Brain pericyte (primary cell): Measurements from ENCODE around the gene NPBWR2.

Experiments
- DNase-seq: peaks from one replicate; pipeline ENCODE4 v3.0.0-alpha.2; 2012; ENCODE audit warnings: low read depth, low spot score

NPBWR2 gene

DNA sequence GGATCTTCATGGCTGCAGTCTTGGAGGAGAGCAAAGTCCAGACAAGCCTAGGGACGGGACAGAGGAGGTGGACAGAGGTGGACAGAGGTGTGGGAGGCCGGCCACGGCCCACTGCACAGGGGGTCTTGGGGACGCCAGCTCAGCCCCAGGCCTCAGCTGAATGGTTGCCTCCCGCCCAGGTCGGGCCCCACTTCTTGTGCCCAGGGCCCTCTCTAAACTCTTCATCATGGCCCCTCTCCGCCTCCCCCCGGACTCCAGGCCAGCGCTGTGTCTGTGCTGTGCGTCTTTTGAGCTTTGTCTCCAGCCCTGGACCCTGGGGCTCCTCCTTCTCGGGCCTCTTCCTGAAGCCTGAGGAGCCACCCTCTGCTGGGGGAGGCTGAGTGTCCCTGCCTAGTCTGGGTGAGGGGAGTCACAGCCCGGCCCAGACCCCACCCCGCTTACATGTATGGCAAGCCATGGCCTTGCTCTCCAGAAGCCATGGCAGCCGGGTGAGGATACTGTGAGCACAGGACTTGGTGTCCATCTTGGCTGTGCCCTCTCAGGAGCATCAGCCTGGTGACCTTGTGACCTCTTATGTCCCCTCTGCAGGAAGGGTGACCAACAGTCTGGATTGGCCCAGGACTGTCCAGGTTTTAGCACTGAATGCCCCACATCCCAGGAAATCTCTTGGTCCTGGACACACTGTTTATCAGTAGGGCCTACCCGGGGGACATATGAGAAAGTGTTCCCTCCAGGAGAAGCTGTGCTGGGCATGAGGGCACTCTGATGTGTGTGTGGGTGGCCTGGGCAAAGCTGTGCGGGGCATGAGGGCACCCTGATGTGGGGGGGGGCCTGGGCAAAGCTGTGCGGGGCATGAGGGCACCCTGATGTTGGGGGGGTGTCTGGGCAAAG, 9.4 kb upstream of the NPBWR2 start:
- no peak for DNase-seq

DNA sequence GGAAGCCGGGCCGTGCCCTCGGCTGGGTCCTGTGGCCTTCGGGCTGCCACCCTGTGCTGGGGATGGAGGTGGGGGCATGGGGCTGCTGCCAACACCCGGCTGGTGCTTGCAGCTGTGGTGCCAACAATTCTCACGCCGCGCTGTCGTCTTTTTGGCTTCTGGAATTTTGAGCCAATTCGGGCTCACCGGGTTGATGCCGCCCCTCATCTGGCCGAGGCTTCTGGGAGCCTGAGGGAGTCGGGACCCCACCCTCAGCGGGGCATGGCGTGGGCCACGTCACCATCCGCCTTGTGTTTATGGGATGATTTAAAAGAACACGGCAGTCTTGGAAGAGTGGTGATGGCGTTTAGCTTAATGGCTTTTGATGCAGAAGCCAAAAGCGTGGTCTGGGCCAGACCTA, 8.7 kb upstream of the NPBWR2 start:
- no peak for DNase-seq

DNA sequence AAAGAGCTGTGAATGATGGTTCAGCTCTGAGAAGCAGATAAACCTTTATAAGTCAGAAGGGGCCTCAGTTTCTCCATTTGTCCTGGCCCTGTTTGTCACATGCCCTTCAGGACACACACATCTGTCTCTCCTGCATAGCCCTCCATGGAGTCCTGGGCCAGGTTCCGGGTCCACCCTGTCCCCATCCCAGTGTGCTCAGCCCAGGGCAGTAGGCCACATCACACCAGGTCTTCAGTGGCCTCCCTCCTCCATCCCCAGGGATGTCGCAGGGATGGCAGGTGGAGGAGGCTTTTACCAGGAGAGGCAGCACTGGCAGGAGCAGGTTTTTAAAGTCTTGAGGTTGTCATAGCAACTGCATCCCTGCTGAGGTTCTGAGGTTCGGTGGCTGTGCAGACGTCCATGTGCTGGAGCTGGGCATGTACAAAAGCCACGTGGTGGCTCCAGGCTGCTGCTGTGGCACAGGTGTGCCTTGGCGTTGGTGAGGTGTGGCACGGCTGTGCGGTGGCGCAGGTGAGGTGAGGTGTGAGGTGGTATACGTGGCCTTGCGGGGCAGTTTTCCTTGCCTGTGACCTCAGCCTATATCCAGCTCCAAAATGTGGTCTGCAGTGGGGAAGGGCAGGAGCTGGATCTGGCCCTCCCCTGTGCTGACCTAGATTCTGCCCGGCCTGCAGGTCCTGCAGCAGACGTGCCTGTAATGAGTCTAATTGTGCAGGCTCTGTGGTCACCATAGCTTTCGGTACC, 8.0 kb upstream of the NPBWR2 start:
- no peak for DNase-seq

DNA sequence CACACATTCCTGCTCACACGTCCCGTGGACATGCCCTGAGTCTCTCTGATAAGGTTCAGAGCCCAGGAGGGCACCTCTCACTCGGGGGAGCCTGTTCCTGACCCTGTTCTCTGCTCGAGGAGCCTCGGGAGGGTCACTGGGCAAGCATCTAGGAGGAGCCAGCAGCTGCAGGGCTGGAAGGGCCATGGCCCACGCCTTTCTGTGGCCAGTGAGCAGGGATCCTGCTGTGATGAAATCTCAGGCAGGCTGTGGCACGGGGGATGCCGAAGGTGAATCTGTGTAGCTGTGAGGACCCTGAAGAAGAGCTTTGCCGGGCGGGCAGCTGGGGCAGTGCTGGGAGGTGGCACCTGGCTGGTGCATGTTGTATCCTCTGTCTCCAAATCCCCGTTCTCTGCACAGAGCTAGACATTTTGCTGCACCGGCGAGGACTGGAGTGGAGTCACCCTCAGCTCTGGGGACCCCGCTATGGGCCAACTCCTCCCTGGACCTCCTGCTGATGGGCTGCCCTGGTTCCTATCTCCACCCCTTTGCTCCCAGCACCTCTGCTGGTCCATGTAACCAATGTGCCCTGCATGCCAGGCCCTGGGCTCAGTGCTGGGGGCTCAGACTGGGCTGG, 7.1 kb upstream of the NPBWR2 start:
- no peak for DNase-seq

DNA sequence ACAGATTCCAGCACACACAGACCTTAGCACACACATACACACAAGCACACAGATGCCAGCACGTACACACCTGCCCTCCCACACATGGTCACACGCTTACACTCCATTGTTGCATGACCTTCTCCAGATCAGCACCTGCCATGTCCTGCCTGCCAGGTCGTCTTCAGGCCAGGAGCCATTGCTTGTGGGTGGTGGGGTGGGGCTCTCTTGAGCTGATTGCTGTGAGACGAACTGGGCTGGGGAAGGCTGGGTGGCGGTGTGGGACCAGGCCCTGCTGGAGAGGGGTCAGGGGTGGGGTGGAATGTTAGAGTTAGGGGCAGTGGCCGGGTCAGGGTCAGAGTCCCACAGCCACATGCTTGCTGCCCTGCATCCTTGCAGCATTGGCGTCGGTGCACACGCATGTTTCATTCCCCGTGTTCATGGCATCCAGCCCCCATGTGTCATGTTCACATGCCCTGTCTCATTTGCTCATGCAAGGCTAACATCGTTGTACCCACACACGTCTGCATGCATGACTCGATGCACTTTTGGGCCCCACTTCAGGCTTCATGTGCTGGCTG, 6.5 kb upstream of the NPBWR2 start:
- no peak for DNase-seq

DNA sequence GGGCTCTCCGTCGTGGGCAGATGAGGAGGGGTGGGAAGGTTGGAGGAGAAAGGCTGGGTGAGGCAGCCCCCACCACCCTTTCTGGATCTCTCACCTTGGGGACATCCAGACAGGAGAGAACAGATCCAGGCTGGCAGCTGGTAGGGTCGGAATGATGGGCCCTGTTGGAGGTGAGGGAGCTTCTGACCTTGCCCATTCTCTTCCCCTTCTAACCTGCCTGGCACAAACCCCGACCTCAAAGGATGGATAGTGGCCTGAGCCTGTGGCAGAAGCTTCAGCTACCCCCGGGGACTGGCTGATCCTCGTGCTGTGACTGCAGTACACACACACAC, 6.0 kb upstream of the NPBWR2 start:
- DNase-seq: no peak

DNA sequence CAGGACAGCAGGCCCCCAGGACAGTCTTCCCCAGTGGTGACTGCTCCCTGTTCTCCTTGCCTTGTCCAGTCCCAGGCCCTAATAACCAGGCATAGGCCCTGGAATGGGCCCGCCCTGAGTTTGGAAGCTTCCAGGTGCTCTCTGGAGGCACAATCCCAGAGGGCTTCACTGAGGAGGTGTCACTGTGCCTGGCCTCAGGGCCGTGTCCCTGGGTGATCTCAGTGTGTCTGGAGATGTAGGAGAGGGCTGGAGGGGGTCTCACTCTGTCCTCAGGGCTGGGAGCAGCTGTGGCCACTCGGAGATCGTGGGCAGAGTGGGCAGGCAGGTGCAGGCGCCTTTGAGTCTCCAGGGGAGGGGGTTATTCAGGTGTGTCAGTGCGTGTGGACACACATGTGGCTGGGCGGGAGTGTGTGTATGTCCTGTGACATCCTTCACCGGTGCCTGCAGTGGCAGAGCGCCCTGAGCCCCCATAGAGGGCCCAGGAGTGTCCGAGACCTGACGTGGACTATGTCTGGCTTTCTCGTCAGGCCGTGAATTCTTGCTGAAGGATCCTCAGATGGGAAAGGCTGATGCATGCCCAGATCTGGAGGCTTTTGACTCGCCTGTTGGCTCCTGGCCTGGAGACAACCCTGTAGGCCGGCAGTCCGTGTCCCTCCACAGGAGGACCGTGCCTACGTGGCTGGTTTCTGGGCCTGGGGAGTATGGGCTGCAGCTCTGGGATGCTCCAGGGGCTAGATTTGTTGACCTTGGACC, 5.5 kb upstream of the NPBWR2 start:
- no peak for DNase-seq

DNA sequence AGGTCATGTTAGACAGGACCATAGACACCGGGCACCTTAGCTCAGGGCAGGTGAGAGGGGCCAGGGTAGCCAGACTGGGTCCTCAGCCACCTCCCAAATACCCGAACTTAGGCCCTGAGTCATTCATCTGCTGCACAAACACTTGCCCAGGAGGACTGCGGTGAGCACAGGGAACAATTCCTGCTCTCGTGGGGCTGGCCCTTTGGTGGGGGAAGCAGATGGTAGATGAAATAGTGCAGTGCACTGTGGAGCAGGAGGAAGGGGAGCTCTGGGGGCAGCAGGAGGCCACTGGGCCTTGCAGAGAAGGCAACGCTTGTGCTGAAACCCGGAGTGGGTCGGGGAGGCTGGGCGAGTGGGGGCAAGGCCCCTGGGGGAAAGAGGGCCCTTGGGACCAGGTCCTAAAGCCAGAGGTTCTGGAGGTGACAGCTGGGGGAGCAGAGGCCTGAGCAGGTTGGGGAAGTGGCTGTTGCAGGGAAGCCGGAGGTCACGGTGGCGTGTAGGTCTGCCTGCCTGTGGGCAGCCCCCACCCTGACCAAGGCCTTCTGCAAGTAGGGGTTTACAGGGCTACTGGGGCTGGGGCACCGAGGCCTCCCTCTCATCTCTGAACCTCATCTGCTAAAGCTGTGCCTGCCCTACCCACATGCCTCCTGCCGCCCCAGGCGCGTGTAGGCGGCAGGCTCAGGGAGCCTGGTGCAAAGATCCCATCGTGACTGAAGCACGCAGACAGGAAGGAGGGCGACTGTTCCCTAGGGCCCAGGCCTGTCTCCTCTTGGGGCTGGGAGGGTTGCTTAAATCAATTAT, 4.7 kb upstream of the NPBWR2 start:
- no peak for DNase-seq

DNA sequence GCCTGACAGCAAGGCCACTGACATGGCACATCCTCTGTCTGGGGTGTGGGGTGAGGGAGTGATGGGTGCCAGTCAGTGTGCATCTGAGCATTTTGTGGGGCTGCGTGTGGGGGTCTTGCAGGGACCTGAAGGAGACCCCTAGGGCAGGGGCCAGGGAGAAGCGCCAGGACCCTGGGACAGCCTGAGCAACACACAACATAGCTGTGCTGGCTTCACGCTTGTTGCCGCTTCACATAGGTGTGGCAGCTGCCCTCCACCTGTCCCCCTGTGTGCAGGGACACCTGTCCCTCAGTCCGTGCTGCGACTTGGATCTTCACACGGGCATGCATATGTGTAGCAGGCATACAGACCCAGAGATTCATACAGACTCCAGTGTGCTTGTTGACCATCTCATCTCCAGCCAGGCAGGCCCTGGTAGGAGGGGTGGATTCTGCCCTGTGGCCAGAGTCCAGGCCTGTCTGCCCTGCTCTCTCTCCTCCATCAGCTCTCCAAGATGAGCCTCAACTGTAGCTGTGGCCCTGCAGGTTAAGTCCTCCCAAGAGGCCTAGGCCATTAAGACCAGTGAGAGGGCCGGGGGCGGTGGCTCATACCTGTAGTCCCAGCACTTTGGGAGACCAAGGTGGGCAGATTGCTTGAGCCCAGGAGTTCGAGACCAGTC, 3.2 kb upstream of the NPBWR2 start:
- DNase-seq: no peak

DNA sequence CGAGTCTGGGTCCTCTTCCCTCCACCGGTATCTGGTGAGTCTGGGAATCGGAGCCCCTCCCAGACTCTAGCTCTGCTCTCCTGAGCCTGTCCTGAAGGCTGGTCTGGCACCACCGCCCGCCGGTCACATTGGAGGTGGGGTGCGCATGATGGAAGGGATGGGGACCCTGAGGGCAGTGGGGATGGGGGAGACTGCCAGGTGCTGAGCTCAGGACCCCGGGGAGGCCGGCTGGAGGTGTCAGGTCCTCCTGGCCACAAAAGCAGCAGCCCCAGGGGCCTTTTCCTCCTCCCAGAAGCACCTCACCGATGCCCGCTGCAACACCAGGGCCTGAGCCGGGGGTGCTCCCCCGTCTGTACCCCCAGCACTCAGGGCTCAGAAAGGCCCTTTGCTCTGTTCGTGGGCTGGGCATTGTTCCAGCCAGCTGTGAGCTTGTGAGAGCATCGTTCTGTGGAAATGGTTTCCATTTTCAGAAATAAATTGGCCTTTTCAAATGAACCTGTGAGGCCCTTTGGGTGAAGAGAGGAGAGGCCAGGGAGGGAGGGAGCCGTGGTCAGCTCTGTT, 2.5 kb upstream of the NPBWR2 start:
- no peak for DNase-seq

DNA sequence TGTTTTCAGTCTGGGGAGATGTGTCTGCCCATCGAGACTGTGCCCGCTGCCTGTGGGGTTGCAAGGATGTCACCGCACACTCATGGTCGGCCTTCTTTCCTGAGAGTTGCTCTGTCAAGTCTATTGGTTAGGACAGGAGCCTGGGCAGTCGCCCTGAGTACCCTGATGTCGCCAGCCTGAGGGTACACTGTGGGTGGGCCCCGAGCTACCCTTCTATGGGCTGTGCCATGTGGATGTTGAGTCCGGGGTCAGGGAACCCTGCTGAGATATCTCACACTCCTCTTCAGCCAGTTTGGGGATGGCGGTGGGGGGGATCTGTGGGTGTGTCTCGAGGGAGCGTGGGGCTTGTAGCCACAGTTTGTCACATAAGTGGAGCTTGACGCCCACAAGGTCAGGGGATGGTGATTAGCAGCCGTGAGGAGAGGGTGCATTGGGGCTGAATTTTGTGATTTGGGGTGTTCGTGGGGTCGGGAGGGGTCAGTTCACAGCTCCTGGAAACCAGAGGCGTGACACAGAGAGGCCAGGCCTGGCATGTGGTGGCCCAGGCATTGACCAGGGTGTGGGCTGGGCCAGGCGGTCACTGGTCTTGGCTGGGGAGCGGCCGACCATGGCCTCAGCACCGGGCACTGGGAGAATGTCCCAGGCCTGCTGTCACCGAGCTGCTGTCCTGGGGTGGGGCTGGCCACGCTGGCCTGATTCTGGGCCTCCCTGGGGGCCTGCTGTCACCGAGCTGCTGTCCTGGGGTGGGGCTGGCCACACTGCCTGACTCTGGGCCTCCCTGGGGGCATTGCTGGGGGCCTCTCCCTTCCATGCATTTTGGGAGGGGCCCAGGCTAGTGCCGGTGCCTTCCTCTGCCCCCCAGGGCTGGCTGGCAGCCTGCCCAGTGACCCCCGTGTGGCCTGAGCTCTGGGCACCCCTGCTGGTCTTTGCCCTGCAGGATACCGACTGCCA, 1.6 kb upstream of the NPBWR2 start:
- DNase-seq: no peak

DNA sequence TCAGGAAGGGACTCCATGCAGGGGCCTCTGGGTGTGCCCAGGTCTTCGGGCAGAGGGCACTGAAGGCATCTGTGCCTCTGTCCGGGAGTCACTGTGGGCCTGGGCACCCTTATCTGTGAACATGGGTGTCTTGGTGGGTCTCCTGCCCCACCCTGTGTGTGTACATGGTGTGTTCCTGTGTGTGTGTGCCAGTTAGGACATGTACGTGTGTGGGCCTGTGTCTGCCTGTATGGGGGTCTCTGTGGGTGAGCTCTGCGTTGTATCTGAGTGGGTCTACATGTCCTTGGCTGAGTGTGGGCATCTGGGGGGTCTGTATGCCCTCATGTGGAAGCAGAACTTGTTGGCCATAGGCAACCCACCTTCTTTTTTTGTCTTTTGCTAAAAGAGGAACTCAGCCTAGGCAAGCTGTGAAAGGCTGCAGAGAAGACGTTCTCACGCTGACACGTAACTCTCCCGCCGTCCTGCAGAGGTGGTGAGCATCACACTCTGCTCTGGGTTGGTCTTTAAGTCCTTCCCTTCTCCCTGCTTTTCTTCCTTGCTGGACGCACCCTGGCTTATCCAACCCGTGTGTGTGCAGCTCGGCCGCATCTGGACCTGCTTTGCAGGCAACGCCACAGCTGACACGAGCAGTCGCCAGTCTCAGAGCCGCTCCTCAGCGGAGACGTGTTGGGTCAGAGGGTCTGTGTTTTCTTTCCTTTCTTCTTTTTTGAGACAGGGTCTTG, 532 bp upstream of the NPBWR2 start:
- no peak for DNase-seq

DNA sequence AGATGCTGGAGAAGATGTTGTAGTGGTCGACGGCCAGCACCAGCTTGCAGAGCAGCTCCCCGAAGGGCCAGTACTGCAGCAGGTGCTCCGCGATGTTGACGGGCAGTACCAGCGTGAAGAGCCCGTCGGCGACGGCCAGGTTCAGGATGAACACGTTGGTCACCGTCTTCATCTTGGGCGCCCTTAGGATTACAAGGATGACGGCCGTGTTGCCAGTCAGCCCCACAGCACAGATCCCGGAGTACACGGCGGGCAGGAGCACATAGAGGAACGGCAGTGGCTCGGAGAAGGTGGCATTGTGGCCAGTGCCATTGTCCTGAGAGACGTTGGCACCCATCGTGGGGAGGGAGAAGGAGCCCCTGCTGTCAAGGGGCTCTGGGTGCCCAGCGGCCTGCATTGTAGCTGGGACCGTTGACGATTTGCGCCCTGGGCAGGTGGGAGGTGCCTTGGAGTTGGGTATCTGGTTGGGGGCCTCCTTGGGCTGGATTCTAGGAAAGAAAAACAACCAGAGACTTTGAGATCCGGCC, 867 bp downstream of the NPBWR2 start:
- DNase-seq: no peak

DNA sequence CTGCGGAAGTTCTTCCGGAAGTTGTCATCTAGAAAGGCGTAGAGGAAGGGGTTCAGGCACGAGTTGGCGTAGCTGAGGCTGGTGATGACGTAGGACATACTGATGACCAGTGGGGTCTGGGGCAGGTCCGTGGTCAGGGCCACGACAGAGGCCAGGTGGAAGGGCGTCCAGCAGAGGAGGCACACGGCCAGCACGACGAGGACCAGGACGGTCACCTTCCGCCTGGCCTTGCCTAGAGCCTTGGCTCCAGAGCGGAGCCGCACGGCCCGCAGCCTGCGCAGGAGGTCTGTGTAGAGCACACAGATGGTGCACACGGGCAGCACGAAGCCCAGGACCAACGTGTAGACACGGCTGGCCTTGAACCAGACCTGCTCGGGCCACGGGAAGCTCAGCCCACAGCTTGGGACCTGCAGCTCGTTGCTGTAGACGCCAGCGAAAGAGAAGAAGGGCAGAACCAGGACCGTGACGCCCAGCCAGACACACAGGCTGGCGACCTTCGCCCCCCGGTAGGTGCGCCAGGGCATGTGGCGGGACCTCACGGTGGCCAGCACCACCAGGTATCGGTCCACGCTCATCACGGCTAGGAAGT, 1.4 kb downstream of the NPBWR2 start:
- DNase-seq: no peak

DNA sequence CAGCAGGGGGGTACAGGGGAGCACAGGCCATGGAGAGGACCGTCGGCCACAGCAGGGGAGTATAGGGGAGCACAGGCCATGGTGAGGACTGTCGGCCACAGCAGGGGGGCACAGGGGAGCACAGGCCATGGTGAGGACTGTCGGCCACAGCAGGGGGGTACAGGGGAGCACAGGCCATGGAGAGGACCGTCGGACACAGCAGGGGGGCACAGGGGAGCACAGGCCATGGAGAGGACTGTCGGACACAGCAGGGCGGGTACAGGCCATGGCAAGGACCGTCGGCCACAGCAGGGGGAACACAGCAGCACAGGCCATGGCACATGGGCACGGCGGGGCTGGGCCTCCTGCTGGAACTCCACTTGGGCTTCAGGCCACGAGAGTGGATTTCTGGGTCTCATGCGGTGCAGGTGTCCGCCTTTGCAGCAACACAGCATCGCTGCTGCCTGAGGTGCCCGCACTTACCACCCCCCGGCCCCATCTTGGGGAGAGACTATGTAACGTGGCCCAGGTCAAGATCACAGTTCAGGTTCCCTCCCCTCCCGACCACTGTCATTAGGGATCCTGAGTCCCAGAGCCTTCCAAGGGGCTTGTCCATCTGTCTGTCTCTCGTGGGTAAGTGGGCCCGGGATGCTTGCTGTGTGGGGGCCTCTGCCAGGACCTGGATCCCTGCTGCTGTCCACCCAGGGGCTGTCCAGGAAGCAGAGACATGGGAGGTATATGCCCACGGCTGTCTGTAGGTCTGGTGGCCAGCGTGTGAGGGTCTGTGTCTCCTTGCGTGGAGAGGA, 2.5 kb downstream of the NPBWR2 start:
- no peak for DNase-seq

DNA sequence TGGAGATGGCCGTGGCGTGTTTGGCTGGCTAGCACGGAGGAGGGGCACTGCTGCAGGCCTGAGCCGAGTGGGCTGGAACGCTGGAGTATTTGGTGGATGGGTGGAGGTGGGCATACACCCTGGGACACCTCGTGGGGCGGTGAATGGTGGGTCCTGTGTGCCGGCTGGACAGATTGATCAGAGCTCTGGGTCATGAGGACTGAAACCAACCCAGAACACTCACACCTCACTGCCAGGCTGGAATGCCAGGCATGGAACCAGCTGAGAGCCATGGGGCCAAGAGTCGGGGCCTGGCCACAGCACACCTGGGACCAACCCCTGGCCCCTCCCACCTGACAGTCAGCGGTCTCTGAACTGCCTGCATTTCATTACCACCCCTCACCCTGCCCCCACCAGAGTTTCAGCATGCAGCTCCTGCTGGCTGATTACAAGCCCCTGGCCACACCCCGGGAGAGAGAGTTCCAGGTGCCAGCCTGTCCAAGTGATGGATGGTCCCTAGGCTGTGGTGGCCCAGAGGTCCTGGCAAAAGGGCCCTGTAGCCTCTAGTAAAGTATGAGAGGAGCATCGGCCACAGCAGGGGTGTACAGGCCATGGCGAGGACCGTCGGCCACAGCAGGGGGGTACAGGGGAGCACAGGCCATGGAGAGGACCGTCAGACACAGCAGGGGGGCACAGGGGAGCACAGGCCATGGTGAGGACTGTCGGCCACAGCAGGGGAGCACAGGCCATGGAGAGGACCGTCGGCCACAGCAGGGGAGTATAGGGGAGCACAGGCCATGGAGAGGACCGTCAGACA, 3.3 kb downstream of the NPBWR2 start:
- no peak for DNase-seq
